Stimulated activated CD8-positive, alpha-beta memory T cell treated with anti-CD3 and anti-CD28 coated beads, Interleukin-4, amount 100 ng/mL, for 24 hours (primary cell): ENCODE measurements around the gene CHD2.
"Not testable (repeated sequence)": the region's sequence is repeated elsewhere in the genome, so short reads cannot be mapped to it uniquely, and the experiment has no call there.

Source experiments
- DNase-seq: peaks from one replicate; pipeline ENCODE4 v3.0.0-alpha.2; 2020; ENCODE audit warnings: low read depth

Gene CHD2

DNA sequence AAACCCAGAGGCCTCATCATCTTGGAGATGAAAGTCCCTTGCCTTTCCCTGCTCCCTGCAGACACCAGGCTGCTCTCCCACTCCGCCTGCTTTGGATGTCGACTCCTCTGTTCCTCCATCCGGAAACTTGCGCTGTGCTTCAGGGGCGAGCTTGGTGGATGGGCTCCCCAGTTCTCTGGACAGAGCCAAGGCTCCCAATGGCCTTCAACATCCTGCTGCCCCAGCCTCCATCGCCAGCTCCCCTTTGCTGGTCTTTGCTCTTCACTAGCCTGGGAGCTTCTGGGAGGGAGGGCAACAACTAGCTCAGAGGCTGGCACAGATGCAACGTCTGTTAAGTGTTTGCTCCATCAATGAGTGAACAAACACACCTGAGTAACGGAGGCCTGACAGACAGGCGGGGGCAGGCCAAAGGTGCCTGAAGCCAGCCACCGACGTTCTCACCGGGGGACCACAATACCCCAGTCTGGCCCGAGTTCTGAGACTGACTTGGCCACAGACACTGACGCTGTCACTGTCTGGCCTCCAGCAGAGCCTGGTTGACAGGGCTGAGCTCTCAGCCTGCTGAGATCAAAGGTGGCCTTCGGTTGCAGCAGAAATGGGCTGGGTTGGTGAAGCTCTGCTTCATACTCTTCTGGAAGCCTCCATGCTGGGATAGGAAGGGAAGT lies 149.9 kb downstream of the CHD2 start:
- no peak for DNase-seq

DNA sequence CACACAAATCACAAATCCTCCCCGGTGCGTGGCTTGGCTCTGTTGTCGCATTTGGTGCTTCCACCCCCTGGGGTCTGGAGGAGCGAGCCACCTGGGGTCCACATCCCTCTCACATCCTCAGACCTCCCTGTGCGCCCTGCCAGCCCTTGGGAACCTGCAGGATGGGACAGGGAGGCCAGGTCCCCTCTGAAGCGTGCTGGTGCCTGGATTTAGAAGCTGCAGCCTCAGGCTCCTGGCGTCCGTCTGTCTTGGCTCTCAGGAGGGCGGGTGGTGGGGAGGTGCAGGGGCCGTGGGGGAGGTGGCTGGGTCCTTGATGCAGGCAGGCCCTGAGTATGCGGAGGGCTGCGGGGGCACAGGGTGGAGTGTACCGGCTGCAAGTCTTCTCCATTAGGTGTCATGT lies 150.5 kb downstream of the CHD2 start:
- DNase-seq = no peak

DNA sequence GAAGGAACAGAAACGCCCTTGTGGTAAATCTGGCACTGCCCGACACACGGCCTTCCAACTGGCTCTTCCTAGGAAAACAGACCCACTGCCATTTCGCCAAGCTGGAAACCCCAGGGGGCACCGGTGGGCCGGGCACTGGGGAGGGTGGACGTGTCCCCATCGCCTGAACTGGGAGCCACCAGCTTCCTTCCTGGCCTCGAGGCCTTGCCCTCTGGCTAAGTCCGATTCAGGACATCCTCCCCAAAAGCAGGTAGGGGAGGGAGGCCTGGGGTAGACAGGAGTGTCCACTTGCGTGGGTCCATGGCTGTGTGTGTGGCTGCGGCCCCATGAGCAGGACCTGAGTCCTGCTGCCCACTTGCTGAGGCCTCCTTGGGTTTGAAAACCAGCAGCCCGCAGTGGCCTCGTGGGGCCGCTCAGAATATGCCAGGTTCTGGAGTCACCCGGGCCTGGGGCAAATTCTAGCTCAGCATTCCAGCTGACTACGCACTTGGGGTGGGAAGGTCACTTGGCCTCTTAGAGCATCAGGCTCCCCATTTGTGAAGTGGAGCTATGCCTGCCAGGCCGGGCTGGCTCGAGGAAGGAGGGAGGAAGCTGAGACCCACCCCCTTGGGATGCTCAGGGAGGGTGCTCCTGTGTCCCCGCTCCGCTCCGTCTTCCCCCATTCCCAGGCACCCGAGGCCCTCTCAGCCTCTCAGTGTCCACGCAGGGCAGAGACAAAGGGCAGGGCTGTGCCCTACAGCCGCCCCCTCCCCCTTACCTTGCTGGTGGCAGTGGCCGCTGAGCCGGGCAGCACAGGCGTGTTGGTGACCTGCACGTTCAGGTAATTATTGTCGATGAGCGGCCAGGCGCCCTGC lies 151.3 kb downstream of the CHD2 start:
- no peak for DNase-seq

- no peak for DNase-seq
Observed at GRCh38 chr15:93052090-93052879, 152.2 kb downstream of the CHD2 start.

- no peak for DNase-seq
Observed at GRCh38 chr15:93055211-93055610, 155.1 kb downstream of the CHD2 start.

- DNase-seq = no peak
Observed at GRCh38 chr15:93056836-93057235, 156.7 kb downstream of the CHD2 start.

GRCh38 chr15:93057618-93058017 lies 157.5 kb downstream of the CHD2 start:
- DNase-seq = no peak

GRCh38 chr15:93058128-93058527 lies 158.0 kb downstream of the CHD2 start:
- DNase-seq = no peak

GRCh38 chr15:93058904-93059427 lies 158.8 kb downstream of the CHD2 start:
- DNase-seq = no peak

DNA sequence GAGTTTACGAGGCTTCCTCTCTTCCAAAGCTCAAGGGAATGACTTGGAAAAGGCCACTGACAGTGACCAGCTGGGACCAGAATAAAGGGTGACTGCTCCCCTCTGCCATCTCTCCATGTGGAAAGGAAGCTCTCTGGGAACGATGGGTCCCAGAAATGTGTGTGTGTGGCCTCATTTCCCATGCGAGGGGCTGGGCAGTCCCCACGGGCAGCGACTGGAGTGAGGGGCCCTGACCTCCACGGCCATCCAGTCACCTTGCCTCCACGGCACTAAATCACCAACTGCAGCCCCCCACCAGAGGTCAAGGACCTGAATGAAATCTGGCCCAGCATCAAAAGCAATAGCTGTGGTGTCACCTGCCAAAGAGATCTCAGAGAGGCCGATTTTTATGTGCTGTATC lies 159.3 kb downstream of the CHD2 start:
- no peak for DNase-seq

DNA sequence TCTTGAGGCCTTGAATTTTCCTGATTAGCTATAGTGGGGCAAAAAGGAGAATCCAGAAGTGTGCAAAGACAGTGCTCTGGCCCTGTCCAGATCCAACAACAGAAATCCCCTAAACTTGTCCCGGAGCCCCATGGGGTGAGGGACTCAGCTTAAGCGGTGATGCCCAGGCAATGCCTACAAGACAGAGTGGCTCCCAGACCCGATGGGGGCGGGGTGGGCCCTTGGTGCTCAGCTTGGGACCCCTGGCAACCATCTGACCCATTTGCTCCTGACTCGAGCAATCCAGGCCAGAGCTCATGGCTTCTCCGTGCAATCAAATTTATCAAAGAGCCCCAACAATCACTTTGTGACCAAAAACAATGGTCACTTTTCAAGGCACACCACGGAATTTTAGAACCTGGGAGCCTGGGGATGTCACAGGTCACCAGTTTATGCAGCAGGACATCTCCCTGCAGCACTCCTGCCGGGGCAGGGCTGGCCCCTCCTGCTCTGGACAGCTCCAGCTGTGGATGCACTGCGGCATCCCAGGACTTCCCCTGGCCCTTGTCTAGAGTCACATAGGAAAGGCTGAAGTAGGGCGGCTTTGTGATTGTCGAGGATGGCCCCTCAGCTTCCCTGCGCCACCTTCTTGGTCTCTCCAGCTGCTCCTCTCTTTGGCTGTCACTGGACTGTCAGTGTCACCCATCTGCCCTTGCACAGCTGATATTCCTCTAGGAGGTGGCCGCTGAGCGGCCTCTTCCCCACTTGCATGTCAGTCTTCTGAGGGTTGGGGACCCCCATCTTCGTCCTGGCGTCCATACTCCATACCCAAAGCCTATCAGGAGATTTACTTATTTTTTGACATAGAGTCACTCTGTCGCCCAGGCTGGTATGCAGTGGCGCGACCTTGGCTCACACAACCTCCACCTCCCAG lies 160.5 kb downstream of the CHD2 start:
- no peak for DNase-seq

- not testable (repeated sequence) for DNase-seq
Observed at GRCh38 chr15:93062628-93063261, 162.6 kb downstream of the CHD2 start.

DNA sequence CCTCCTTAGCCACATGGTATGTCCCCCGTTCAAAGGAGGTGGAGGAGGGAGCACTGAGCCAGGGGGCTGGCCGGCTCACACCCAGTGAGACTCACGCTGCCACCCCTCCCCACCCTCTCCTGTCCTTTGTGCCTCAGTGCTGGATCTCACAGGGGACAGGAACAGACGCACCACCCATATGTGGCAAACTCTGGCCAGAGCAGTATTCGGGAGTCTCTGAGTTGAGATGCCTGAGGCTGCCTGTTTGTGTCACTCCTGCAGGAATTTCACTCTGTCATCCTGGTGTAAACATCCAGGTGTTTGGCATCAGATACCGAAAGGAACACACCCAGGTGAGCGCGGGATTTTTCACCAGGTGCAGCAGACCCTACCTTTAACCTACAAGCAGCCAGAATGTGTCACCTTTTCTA lies 163.1 kb downstream of the CHD2 start:
- no peak for DNase-seq

- DNase-seq = no peak
Observed at GRCh38 chr15:93063796-93064690, 163.9 kb downstream of the CHD2 start.

DNA sequence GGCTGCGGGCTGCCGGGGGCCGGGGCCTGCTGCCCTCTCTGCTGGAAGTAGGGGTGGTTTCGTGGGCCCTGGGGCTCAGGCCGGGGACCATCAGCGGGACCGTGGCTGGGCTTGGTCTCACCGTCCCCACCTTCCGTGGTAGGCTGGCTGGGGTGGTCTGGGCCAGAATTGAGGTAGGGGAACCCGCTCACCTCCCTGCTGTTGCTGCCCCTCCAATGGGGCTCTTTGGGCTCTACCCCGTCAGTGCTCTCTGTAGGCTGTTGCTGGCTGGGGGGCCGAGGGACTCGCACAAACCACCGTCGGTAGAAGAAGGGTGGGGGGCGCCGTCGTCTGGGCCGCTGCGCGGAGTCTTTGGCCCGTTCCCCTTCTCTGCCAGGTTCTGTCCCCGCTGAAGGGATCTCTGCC lies 165.5 kb downstream of the CHD2 start:
- DNase-seq = no peak

GRCh38 chr15:93066224-93066681 lies 166.1 kb downstream of the CHD2 start:
- DNase-seq = no peak

DNA sequence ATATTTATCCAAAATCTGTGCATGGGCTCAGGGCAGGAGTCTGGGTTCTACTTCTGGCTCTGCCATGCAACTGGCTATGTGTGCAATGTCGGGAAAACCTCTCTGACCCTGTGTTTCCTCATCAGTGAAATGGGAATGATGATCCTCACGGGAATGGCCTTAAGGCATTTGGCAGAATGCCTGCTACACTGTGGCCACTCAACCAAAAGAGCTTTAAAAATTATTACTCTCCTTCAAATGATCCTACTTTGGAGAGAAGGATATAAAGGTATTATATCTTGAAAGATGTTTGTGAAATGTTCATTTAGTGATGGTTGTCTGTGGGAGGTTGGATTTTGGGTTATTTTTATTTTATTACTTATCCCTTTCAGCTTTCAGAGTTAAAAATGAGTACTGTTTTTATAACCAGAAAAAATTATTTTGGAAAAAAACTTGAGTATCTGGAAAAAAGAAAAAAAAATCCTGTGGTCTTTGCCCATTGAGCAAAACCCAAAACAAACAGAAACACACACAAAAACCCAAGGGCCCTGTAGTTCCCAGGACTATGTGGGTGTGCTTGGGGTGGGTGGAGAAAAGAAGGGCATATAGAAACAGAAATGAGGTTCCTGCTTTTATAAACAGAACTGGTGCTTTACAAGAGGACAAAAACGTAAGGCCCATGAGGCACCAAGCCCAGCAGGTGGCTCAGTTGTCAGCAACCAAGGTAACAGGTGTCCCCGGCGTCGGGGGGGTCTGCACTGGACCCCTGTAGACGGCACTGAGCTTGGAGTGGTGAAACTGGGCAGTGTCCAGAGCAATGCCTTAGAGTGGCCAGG lies 166.9 kb downstream of the CHD2 start:
- DNase-seq = no peak

DNA sequence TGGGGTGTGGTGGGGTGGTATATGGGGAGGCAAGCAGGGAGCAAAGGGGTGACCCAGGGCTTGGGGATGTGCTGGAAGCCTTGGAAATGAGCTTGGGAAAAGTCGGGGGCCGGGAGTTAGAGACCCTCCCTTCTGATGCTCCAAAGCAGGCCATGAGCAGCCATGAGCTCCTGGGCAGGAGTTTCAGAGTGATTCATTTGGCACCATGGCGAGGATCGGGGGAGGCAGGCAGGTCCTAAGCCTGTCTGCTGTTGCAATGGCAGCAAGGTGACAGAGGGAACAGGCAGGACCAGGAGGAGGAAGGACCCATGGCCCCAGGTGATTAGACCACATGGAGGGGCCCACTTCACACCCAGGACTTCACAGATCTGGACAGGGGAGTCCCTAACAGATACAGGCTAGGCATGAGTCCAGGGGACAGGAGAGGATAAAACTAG lies 167.5 kb downstream of the CHD2 start:
- DNase-seq = no peak
